ENCODE data around the gene IL12RB2. TPM values are rescaled to one million over a fixed set of nuclear protein-coding genes. Genes with fewer than 3 reads are reported as not detected.

IL12RB2 gene, protein sequence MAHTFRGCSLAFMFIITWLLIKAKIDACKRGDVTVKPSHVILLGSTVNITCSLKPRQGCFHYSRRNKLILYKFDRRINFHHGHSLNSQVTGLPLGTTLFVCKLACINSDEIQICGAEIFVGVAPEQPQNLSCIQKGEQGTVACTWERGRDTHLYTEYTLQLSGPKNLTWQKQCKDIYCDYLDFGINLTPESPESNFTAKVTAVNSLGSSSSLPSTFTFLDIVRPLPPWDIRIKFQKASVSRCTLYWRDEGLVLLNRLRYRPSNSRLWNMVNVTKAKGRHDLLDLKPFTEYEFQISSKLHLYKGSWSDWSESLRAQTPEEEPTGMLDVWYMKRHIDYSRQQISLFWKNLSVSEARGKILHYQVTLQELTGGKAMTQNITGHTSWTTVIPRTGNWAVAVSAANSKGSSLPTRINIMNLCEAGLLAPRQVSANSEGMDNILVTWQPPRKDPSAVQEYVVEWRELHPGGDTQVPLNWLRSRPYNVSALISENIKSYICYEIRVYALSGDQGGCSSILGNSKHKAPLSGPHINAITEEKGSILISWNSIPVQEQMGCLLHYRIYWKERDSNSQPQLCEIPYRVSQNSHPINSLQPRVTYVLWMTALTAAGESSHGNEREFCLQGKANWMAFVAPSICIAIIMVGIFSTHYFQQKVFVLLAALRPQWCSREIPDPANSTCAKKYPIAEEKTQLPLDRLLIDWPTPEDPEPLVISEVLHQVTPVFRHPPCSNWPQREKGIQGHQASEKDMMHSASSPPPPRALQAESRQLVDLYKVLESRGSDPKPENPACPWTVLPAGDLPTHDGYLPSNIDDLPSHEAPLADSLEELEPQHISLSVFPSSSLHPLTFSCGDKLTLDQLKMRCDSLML
- total RNA-seq = 100 to 1,000 TPM; 128 to 136 TPM

GRCh38 chr1:67307251-67308060, at the start of gene IL12RB2:
TSS of gene IL12RB2 (plus strand) at chr1:67307873. CDS start at chr1:67320369, 12,496 bp downstream.
- Mint-ChIP-seq H3K27me3 (ENCODE audit: low read depth) (no peaks in the 10 kb centered on the region), H3K36me3 (ENCODE audit: insufficient read depth in 2 of 2) (peaks cover 19 to 36% of the 10 kb centered on the region in 2 donors), H3K4me1 (ENCODE audit: low read depth) (peaks cover 45% of the 10 kb centered on the region), H3K4me3 (peak within 1 kb of the TSS; percentile 92 to 93), H3K27ac (peak within 1 kb of the TSS; percentile 99), H3K9me3 (peaks cover 0 to 2% of the 10 kb centered on the region in 2 donors)
- peak; percentile 75 to 85 for ATAC-seq (replicated peaks in 1 of 2)
- DNase-seq = peak; percentile 69 to 79

GRCh38 chr1:67261680-67262079, 46.0 kb upstream of the IL12RB2 start:
- Mint-ChIP-seq H3K36me3 (ENCODE audit: insufficient read depth in 2 of 2) (no peaks in the 10 kb centered on the region), H3K27me3 (ENCODE audit: low read depth) (no peaks in the 10 kb centered on the region), H3K27ac (no peak overlapping the region), H3K9me3 (no peaks in the 10 kb centered on the region), H3K4me1 (ENCODE audit: low read depth) (peaks cover 37% of the 10 kb centered on the region), H3K4me3 (peak overlapping the region in 1 of 2 donors; percentile 34)
- ATAC-seq (replicated peaks in 1 of 2) (peak; percentile 44 to 57), DNase-seq (peak in 1 of 2 donors; percentile 37)

GRCh38 chr1:67262735-67263134, 44.9 kb upstream of the IL12RB2 start:
- no peak for DNase-seq
- Mint-ChIP-seq H3K9me3 (no peaks in the 10 kb centered on the region), H3K4me3 (no peak overlapping the region), H3K27ac (no peak overlapping the region), H3K27me3 (ENCODE audit: low read depth) (no peaks in the 10 kb centered on the region), H3K4me1 (ENCODE audit: low read depth) (peaks cover 37% of the 10 kb centered on the region), H3K36me3 (ENCODE audit: insufficient read depth in 2 of 2) (no peaks in the 10 kb centered on the region)
- ATAC-seq (replicated peaks in 1 of 2) = no peak

DNA sequence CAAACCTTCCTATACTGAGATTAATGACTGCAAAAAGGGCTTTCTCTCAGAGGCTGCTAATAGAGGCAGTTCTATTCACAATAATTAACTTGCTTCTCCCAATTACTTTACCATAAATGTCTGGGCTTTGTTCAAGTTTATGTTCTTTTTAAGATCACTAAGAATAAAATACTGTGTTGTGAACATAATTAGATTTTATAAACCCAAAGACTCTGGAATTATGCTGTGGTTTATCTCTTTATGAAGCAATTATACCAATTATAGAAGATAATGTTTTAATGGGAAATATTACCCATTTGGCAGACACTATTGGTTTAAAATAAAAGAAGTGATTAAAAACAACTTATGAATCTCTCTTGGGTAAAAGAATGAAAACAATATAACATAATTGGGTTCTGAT, 43.5 kb upstream of the IL12RB2 start:
- no peak for DNase-seq
- peaks cover 42% of the 10 kb centered on the region for H3K4me1 Mint-ChIP-seq (ENCODE audit: low read depth)
- no peak overlapping the region for H3K27ac Mint-ChIP-seq
- ATAC-seq (replicated peaks in 1 of 2) = no peak
- H3K9me3 Mint-ChIP-seq = no peaks in the 10 kb centered on the region
- peaks cover 5% of the 10 kb centered on the region for H3K27me3 Mint-ChIP-seq (ENCODE audit: low read depth)
- no peak overlapping the region for H3K4me3 Mint-ChIP-seq
- H3K36me3 Mint-ChIP-seq (ENCODE audit: insufficient read depth in 2 of 2) = no peaks in the 10 kb centered on the region

DNA sequence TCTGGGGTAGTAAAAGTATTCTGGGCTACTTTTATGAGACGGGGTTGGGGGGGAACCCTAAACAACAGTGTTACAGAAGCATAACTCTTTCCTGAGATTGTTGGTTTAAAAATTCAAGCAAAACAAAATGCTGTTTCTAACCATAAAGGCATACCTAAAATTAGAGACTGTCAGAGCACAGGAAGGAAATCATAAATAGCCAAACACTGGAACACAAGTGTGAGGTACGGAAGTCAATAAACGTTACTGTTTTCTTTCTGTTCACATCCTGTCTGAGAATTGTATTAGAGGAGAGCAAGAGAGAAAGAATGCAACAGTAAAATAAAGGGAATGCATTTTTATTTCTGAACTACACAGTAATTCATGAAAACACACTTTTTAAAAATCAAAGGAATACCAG, 42.8 kb upstream of the IL12RB2 start:
- DNase-seq (no peak), ATAC-seq (replicated peaks in 1 of 2) (no peak)
- peaks cover 5% of the 10 kb centered on the region for H3K27me3 Mint-ChIP-seq (ENCODE audit: low read depth)
- H3K4me1 Mint-ChIP-seq (ENCODE audit: low read depth) = peaks cover 44% of the 10 kb centered on the region
- H3K4me3 Mint-ChIP-seq = peak overlapping the region; percentile 57 to 66
- H3K36me3 Mint-ChIP-seq (ENCODE audit: insufficient read depth in 2 of 2) = no peaks in the 10 kb centered on the region
- H3K9me3 Mint-ChIP-seq = no peaks in the 10 kb centered on the region
- H3K27ac Mint-ChIP-seq = peak overlapping the region; percentile 46

DNA sequence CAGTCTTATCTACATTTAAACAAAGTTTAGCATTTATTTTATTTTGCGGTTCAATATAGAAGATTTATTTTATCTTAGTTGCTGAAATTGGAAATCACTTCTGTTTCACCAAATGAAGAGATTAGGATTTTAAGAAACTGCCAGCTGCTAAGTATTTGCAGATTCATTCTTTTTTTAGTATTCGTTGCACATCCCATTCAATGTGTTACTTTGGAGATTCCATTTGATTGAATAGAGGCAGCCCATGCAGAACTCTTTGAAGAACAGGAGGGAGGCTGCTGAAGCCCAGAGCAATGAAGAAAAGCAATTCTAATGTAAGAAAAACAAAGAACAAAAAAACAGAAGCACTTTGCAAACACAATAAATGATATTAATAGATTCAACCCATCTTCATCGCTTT, 38.6 kb upstream of the IL12RB2 start:
- no peak overlapping the region for H3K4me3 Mint-ChIP-seq
- H3K36me3 Mint-ChIP-seq (ENCODE audit: insufficient read depth in 2 of 2) = peaks cover 24 to 37% of the 10 kb centered on the region in 2 donors
- H3K9me3 Mint-ChIP-seq = peaks cover 14 to 18% of the 10 kb centered on the region in 2 donors
- DNase-seq (no peak), ATAC-seq (replicated peaks in 1 of 2) (no peak)
- no peak overlapping the region for H3K27ac Mint-ChIP-seq
- H3K4me1 Mint-ChIP-seq (ENCODE audit: low read depth) = peaks cover 54% of the 10 kb centered on the region
- peaks cover 5% of the 10 kb centered on the region for H3K27me3 Mint-ChIP-seq (ENCODE audit: low read depth)

GRCh38 chr1:67270541-67270940, 37.1 kb upstream of the IL12RB2 start:
- Mint-ChIP-seq H3K27me3 (ENCODE audit: low read depth) (peaks cover 5% of the 10 kb centered on the region), H3K4me1 (ENCODE audit: low read depth) (peaks cover 57% of the 10 kb centered on the region), H3K27ac (peak overlapping the region; percentile 66), H3K36me3 (ENCODE audit: insufficient read depth in 2 of 2) (peaks cover 28 to 41% of the 10 kb centered on the region in 2 donors), H3K9me3 (peaks cover 15 to 19% of the 10 kb centered on the region in 2 donors), H3K4me3 (peak overlapping the region in 1 of 2 donors; percentile 11)
- peak; percentile 43 to 60 for ATAC-seq (replicated peaks in 1 of 2)
- peak; percentile 33 to 48 for DNase-seq

DNA sequence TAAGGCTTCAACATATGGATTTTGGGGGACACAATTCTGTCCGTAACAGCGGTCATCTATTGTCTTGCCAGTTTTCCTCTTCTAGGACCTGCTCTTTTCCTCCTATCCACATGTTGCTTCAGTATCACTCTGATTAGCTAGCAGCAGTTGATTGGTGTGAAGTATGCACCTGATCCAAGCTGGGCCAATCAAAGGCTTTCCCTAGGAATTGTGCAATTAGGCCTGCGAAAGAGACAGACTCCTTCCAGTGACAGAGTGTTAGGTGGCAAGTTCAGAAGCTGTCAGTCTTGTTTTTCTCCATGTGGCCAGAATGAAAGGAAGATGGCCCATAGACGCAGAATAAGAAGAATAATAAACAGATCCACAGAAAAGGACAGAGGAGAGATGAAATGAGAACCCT, 34.1 kb upstream of the IL12RB2 start:
- Mint-ChIP-seq H3K36me3 (ENCODE audit: insufficient read depth in 2 of 2) (peaks cover 34 to 58% of the 10 kb centered on the region in 2 donors), H3K4me1 (ENCODE audit: low read depth) (peaks cover 59% of the 10 kb centered on the region), H3K9me3 (peaks cover 21 to 24% of the 10 kb centered on the region in 2 donors), H3K4me3 (no peak overlapping the region), H3K27me3 (ENCODE audit: low read depth) (peaks cover 6% of the 10 kb centered on the region), H3K27ac (no peak overlapping the region)
- DNase-seq = no peak
- ATAC-seq (replicated peaks in 1 of 2) = no peak

DNA sequence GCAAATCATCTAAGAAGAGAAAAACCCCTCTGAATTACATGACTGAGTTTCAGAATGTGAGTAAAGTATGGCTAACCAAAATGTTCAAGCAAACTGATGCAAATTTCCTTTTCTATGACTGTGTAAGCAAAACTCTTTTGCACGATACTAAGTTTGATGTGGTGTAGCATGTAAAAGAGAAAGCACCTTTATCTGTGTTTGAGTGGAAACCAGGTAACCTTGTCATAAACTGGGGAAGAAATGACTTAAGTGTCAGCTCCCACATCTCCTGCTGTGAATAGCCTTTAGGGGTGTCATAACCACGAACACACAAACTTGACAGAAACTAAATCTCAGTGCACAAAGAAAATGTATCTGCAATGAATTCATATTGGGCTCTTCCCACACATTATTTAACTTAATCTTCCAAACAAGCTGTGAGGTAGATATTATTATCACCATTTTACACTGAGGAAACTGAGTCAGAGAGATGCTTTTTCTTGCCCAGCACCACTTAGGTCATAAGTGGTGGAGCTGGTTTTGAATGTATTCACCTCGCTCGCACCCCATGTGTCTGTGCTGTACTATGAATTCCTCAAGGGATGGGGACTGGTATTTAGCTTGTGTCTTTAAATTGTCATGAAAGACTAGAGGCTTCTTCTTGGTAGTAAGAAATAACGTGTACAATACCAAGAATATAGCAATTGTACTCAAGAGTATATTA, 32.9 kb upstream of the IL12RB2 start:
- peaks cover 34 to 58% of the 10 kb centered on the region in 2 donors for H3K36me3 Mint-ChIP-seq (ENCODE audit: insufficient read depth in 2 of 2)
- H3K4me3 Mint-ChIP-seq = peak overlapping the region; percentile 14 to 66
- DNase-seq (peak; percentile 39 to 49), ATAC-seq (replicated peaks in 1 of 2) (peak; percentile 95 to 97)
- H3K27me3 Mint-ChIP-seq (ENCODE audit: low read depth) = peaks cover 6% of the 10 kb centered on the region
- H3K4me1 Mint-ChIP-seq (ENCODE audit: low read depth) = peaks cover 59% of the 10 kb centered on the region
- H3K9me3 Mint-ChIP-seq = peaks cover 21 to 24% of the 10 kb centered on the region in 2 donors
- peak overlapping the region; percentile 80 for H3K27ac Mint-ChIP-seq

DNA sequence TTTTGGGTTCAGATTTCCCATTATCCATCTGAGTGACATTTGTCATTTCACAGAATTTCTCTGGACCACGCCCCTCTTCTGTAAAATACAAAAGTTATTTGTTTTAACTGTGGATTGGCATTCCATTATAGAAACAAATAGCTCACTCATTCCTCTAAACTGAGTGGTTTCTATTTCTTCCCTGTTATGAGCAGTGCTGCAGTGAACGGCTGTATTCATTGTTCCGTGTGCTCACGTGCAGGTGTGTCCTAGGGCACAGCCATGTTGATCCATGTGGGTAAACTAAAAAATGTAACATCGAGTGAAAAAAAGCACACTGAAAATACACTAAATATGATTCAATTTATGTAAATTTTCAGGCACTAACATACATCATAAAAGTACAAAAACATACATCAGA, 27.0 kb upstream of the IL12RB2 start:
- Mint-ChIP-seq H3K27ac (peak overlapping the region; percentile 8), H3K4me3 (no peak overlapping the region), H3K4me1 (ENCODE audit: low read depth) (peaks cover 26% of the 10 kb centered on the region), H3K27me3 (ENCODE audit: low read depth) (peaks cover 6% of the 10 kb centered on the region), H3K36me3 (ENCODE audit: insufficient read depth in 2 of 2) (peaks cover 5 to 16% of the 10 kb centered on the region in 2 donors), H3K9me3 (peaks cover 3 to 5% of the 10 kb centered on the region in 2 donors)
- no peak for ATAC-seq (replicated peaks in 1 of 2)
- no peak for DNase-seq

- Mint-ChIP-seq H3K27me3 (ENCODE audit: low read depth) (peaks cover 6% of the 10 kb centered on the region), H3K4me3 (no peak overlapping the region), H3K9me3 (no peaks in the 10 kb centered on the region), H3K27ac (peak overlapping the region; percentile 8), H3K4me1 (ENCODE audit: low read depth) (peaks cover 26% of the 10 kb centered on the region), H3K36me3 (ENCODE audit: insufficient read depth in 2 of 2) (peaks cover 1 to 12% of the 10 kb centered on the region in 2 donors)
- no peak for DNase-seq
- ATAC-seq (replicated peaks in 1 of 2) = no peak
Observed at GRCh38 chr1:67281244-67281643, 26.4 kb upstream of the IL12RB2 start.
